Lower leg skin (tissue), 4 donors: ENCODE measurements around the gene TP73. TPM values are rescaled to one million over a fixed set of nuclear protein-coding genes. Genes with fewer than 3 reads are reported as not detected.

Experiments
- DNase-seq, 2 donors: peaks; one replicate each; pipeline ENCODE4 v3.0.0-alpha.2; 2019; ENCODE audit warnings: low spot score in 2 of 2
- H3K4me3 ChIP-seq: fragments of 200-600 bp; sonication (generic); 2 replicates; pipeline ENCODE4 v1.5.1; 2017; ENCODE audit warnings: mild to moderate bottlenecking, low read depth; ENCODE audit not compliant: poor library complexity, severe bottlenecking
- POLR2A ChIP-seq, 2 donors: fragments of 450-650 bp; IDR thresholded peaks; one replicate each; pipeline ENCODE4 v1.6.1; 2016 to 2017; ENCODE audit warnings: antibody characterized with exemption in 2 of 2, mild to moderate bottlenecking in 1 of 2, moderate library complexity in 1 of 2
- WGBS, 2 donors: methylation state at CpG; one replicate each; pipeline ENCODE4 v1.1.5; 2018; 5-methylcytosine and 5-hydroxymethylcytosine counted together
- intact Hi-C: fragments of 100-400 bp; cut with DNase I; formaldehyde crosslinking; loops from one replicate; pipeline ENCODE4 v1.15.0; 2023; ENCODE audit warnings: low total_unique reads
- total RNA-seq, 4 donors: library from RNA; depleted of rRNA; stranded (reverse); fragments of >200 nt; gene quantifications; one replicate each; pipeline ENCODE4 v1.1.0, GENCODE V29; 2016
- TF ChIP-seq, protein P1 (sequence below), 3 donors: fragments of 450-650 bp; IDR thresholded peaks; one replicate each; pipeline ENCODE4 v1.5.1; 2016; ENCODE audit warnings: antibody characterized with exemption in 3 of 3, mild to moderate bottlenecking in 3 of 3, moderate library complexity in 2 of 3

TP73 gene
- total RNA-seq, 4 donors from 2014 or later, result 5.8 to 23.6 (median 11.0) TPM

DNA sequence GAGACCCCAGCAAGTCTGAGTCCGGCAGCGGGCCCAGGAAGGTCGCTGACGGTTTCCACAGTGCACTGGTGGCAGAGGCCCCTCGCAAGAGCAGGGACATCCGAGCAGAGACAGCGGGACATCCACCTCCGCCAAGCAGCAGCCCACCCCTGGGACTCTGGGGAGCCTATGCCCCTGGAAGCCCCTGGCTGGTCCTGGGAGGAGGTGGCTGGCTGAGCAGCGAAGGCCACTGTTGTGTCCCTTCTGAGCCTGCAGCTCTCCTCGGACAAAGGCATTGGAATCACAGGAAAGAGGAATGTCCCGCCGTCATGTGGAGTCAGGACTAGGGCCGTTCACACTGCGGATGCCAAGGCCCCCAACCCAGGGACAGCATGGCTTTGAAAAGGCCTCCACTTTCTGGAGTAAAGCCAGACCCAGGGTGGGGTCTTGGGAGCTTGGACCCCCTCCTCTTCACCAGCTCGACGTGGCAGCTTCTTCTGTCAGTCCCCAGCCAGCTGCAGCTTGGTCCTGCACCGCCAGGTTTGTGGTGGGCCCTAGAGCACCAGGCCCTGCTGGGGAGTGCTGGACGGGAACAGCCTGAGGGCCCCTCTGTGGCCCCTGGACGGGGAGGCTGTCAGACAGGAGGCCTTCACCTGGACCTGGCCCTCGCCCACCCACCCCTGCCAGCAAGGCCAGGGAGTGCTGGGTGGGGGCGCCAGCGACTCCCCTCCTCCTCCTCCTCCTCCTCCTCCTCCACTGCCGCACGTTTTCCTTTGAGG is 42.4 kb upstream of the TP73 start:
- TF ChIP-seq POLR2A (IDR thresholded peaks at IDR 0.05), result no peak
- TF ChIP-seq, protein P1, sequence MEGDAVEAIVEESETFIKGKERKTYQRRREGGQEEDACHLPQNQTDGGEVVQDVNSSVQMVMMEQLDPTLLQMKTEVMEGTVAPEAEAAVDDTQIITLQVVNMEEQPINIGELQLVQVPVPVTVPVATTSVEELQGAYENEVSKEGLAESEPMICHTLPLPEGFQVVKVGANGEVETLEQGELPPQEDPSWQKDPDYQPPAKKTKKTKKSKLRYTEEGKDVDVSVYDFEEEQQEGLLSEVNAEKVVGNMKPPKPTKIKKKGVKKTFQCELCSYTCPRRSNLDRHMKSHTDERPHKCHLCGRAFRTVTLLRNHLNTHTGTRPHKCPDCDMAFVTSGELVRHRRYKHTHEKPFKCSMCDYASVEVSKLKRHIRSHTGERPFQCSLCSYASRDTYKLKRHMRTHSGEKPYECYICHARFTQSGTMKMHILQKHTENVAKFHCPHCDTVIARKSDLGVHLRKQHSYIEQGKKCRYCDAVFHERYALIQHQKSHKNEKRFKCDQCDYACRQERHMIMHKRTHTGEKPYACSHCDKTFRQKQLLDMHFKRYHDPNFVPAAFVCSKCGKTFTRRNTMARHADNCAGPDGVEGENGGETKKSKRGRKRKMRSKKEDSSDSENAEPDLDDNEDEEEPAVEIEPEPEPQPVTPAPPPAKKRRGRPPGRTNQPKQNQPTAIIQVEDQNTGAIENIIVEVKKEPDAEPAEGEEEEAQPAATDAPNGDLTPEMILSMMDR (IDR thresholded peaks at IDR 0.05), result no peak
- H3K4me3 ChIP-seq, result no peak overlapping the region
- intact Hi-C loops, result no loop called here
- DNase-seq, result no peak
- 67 to 69% methylated on average over 23 of the region's 24 CpGs for WGBS, 2 donors

DNA sequence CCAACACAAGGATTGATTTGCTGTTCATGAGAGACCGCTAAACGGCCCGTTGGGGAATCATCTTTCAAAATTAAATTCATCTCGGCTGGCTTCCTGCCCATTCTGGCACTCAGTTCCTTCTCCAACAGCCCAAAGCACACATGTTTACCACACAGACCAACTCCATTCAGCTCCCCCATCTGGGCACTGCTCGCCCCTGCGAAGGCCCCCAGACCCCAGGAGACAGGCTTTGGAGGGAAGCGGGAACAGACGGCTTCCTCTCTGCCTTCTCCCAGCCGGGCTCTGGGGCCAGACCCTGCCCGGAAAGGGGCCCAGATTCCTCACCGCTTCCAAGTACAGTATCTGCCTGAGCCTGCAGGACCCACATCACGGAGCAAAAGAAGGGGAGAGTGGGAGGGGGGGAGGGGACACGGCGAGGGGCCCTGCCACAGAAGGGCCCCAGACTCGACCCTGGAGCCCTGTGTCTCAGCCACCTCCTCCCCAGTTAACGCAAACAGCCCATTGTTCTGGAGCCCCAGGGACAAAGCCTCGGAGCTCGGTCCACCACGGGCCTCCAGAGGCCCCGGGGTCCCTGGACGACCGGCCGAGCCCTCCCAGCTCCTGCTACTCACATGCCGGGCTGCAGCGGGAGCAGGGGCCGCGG is 41.7 kb upstream of the TP73 start:
- intact Hi-C loops, result no loop called here
- no peak for DNase-seq
- 2 to 3% methylated on average over 19 to 21 of the region's 27 CpGs for WGBS, 2 donors
- TF ChIP-seq, protein P1 (IDR thresholded peaks at IDR 0.05), result no peak
- TF ChIP-seq POLR2A (IDR thresholded peaks at IDR 0.05), result no peak
- no peak overlapping the region for H3K4me3 ChIP-seq

DNA sequence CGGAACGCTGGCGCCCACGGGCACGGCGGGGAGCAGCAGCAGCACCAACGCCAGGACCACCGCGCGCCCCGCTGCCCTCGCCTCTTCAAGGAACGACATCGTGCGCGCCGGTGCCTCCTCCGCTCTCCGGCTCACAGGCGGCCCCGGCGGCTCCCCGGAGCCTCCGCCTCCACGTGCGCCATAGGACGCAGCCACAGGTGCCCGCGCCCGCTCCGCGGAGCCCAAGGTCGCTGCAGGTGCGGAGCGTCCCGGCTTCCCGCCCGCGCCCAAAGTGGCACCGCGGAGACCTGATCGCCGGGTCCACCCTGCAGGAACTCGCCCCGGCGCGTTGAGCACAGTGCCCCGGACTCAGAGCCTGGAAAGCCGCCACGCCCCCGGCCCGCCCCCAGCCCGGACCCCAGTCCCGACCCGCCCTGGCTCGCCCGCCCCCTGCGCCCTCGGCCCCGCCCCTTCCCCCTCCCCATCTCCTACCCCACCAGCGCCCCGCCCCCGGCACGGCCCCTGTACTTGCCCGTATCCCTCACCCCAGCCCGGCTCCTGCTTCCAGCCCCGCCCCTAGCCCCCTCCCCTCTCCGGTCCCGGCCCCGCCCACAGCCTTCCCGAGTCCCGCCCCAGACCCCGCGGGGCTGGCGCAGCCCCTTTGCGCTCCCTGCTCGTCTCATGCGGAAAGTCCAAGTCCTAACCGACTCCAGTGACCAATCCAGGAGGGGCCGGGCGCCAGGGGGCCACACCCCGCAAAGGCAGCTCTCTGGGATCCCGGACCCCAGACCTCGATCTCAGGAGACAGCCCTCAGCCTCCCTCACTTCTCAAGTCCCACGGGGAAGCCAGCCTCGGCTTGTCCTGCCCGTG is 40.9 kb upstream of the TP73 start, which contains the start of gene MEGF6:
TSS of gene MEGF6 (minus strand) at position 339 of the 850 bp plus-strand sequence. CDS start at position 99, 240 bp downstream.
- H3K4me3 ChIP-seq, result no peak within 1 kb of the TSS
- WGBS, 2 donors, result 0 to 4% methylated on average over 2 to 27 of the region's 87 CpGs
- DNase-seq, result peak; percentile 27 to 92
- no peak for TF ChIP-seq POLR2A (IDR thresholded peaks at IDR 0.05)
- TF ChIP-seq, protein P1 (IDR thresholded peaks at IDR 0.05), result no peak
- intact Hi-C loops, result no loop called here

DNA sequence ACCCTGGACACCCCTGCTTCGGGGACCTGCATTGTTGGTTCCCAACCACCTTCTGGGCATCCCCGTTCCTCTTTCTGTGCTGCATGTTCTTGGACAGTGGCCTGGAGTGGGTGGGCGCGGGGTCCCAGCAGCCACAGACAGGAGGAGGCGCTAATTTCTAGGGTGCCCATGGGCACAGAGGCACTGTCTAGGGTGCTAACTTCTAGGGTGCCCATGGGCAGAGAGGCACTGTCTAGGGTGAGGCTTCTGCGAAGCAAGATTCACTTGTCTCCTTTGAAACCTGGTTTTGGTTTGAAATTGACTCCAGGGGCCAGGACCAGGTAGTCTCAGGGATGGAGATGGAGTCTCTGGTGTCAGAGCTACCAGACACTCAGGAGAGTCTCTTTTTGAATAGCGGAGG is 40.2 kb upstream of the TP73 start:
- intact Hi-C loops, result no loop called here
- no peak overlapping the region for H3K4me3 ChIP-seq
- 73 to 79% methylated on average over 6 to 7 of the region's 7 CpGs for WGBS, 2 donors
- TF ChIP-seq, protein P1 (IDR thresholded peaks at IDR 0.05), result no peak
- no peak for TF ChIP-seq POLR2A (IDR thresholded peaks at IDR 0.05)
- DNase-seq, result no peak

DNA sequence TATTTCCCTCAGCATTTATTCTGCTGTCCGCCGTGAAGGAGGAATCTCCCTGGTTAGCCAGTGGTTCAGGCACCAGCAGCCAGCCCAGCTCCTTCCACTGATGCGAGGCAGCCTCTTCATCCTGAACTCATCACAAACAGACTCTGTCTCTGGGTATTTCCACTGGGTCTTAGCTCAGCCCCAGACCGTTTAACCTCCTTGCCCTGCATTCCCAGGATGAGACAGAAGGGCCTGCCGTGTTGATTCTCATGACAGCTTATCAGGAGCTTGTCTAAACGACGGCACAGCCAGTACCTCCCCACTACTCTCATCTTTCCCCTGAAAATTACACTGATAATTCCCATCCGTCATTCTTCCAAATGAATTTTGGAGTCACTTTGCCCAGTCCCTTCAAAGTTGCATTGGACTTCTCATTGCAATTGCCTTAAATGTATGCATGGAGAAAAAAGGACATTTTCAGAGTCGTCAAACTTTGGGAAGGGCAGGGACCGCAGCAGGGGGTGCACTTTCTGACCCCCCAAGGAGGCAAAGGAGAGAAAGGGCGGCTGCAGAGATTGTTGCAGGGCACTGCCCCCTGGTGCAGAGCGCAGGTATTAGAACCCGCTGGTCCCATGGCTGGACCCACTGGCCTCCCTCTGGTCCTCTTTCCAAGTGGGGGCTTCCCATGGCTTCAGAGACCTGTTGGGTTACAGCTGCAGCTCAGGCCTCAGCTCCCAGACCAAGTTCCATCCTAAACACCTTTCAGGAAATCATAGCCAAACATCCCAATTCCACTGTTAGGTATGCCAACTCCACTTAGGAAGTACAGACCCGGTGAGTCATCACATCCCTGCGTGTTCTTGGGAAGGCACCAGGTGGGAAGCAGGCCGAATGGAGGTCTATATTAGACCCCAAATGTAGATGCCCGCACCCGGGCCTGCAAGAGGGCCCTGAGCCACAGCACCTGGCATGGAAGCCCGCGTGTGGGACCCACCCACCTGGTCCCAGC is 37.3 kb upstream of the TP73 start:
- intact Hi-C loops, result loop anchor here (5.0 kb wide), 1 partner anchor 163 kb away; the partner anchor contains the start of gene ARHGEF16
- H3K4me3 ChIP-seq, result no peak overlapping the region
- TF ChIP-seq, protein P1 (IDR thresholded peaks at IDR 0.05), result no peak
- no peak for TF ChIP-seq POLR2A (IDR thresholded peaks at IDR 0.05)
- DNase-seq, result no peak
- 64 to 67% methylated on average over 20 of the region's 20 CpGs for WGBS, 2 donors
